Activated CD8-positive, alpha-beta memory T cell treated with anti-CD3 and anti-CD28 coated beads, Interleukin-2, amount 10 ng/mL, durations not matched to agents 7 days and 5 days (primary cell): ENCODE measurements around the gene IL31. TPM values are rescaled to one million over a fixed set of nuclear protein-coding genes. Genes with fewer than 3 reads are reported as not detected.

ENCODE experiments used
- ATAC-seq: fragments of 150-1000 bp; cut with Tn5 transposase; one replicate; pipeline ENCODE4 v1.10.0; 2021; ENCODE audit warnings: moderate library complexity
- CTCF ChIA-PET: fragments of 350-600 bp; sonication (Branson Sonifier 250); formaldehyde crosslinking; loops from one replicate; lab custom pipeline; 2021; ENCODE audit warnings: antibody characterized with exemption; lab: Charles Lee
- DNase-seq: peaks from one replicate; pipeline ENCODE4 v3.0.0-alpha.2; 2020
- H3K27ac Mint-ChIP-seq: one replicate; pipeline ENCODE4 v1.8.0; 2021; ENCODE audit warnings: mild to moderate bottlenecking, mixed read lengths
- H3K27me3 Mint-ChIP-seq: one replicate; pipeline ENCODE4 v1.8.0; 2021; ENCODE audit warnings: mixed read lengths
- H3K36me3 Mint-ChIP-seq: one replicate; pipeline ENCODE4 v1.8.0; 2021; ENCODE audit warnings: mild to moderate bottlenecking, mixed read lengths
- H3K4me1 Mint-ChIP-seq: one replicate; pipeline ENCODE4 v1.8.0; 2021; ENCODE audit warnings: mixed read lengths
- H3K4me3 Mint-ChIP-seq: one replicate; pipeline ENCODE4 v1.8.0; 2021; ENCODE audit warnings: mild to moderate bottlenecking, moderate library complexity, mixed read lengths
- H3K9me3 Mint-ChIP-seq: one replicate; pipeline ENCODE4 v1.8.0; 2022; ENCODE audit warnings: low read depth, mixed read lengths
- total RNA-seq, 2 experiments: library from RNA; stranded (reverse); gene quantifications; one replicate each; pipeline ENCODE4 v1.2.3, GENCODE V29; 2021

The IL31 gene
- total RNA-seq, 2 experiments from 2014 or later = not detected

- DNase-seq (no peak), ATAC-seq (no peak)
- H3K27me3 Mint-ChIP-seq = no peaks in the 10 kb centered on the region
- H3K9me3 Mint-ChIP-seq = no peaks in the 10 kb centered on the region
- no peak overlapping the region for H3K27ac Mint-ChIP-seq
- CTCF ChIA-PET = interaction anchor here (1.0 to 2.2 kb wide), 3 partner anchors 62 to 74 kb away, joined by 4 to 9 read pairs (median 5); no protein-coding TSS in a partner anchor
- H3K4me3 Mint-ChIP-seq = no peak overlapping the region
- H3K4me1 Mint-ChIP-seq = peaks cover 7% of the 10 kb centered on the region
- peaks cover 9% of the 10 kb centered on the region for H3K36me3 Mint-ChIP-seq
Measured at GRCh38 chr12:122128481-122128880, 45.5 kb downstream of the IL31 start.

DNA sequence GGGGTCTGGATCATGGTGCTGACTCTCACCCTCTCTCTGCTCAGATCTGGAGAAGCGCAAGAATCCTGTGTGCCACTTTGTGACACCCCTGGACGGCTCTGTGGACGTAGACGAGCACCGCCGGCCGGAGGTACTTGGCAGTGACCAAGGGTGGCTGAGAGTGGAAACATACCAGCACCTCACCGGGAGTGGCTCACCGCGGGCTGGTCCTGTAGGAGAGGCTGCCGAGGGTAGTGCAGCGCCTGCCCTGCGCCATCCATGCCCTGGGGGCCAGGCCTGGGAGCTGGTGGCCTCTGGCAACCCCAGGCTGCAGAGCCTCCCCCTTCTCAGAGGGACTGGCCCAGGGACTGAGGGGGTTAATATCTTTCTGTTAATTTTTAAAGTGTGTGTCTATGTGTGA lies 46.2 kb downstream of the IL31 start:
- Mint-ChIP-seq H3K27ac (no peak overlapping the region), H3K27me3 (no peaks in the 10 kb centered on the region), H3K4me3 (no peak overlapping the region), H3K4me1 (peaks cover 12% of the 10 kb centered on the region), H3K9me3 (no peaks in the 10 kb centered on the region), H3K36me3 (peaks cover 9% of the 10 kb centered on the region)
- DNase-seq = no peak
- no peak for ATAC-seq
- CTCF ChIA-PET = interaction anchor here (1.0 to 2.2 kb wide), 3 partner anchors 63 to 73 kb away, joined by 4 to 9 read pairs (median 5); no protein-coding TSS in a partner anchor

DNA sequence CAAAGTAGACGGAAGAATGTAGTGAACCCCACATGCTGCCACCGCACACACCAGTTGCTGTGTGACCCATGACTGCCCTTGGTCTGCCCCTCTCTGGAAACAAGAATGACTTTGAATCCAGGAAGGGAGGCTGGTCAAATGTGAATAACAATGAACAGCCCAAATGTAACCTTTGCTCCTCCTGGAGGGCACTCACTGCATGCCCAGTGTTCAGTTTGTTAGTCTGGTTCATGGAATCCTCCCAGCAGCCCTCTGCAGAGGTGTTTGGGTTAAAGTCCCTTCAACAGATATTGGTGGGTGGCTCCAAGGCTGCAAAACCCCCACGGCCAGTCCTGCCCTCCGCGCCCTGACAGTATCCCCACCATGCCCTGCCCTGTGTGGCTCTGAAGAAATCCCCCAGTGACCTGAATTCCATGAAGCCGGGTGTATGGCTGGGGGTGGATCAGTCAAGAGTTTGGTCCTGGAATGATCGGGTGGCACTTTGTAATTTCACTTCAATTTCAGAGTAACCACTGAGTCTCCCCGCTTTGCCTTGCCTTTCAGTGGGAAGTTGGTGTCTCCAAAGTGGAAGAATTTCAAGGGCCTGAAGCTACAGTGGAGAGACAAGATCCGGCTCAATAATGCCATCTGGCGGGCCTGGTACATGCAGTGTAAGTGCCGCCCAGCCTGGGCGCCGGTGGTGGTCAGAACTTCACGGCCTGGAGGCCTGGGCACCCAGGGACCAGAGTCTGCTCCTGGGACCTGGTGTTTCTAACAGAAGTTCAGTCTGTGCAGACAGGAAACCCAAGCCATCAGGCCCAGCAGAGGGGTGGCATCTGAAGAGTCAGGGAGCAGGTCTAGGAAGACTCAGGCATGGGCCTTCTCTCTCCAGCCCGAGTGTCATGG lies 47.1 kb downstream of the IL31 start:
- Mint-ChIP-seq H3K36me3 (peaks cover 9% of the 10 kb centered on the region), H3K27me3 (no peaks in the 10 kb centered on the region), H3K27ac (no peak overlapping the region)

DNA sequence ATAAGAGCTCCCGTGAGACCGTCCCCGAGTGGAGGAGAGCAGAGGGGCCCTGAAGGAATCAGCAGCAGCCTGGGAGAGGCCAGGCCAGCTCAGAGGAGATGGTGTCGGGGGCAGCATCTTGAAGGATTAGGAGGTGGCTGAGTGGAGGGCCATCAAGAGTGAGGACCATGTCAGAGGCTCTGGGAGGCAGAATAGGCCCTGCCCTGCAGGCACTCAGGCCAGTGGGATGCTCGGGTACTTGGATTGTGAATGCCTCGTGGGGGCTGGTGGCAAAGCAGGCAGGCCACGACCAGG lies 47.7 kb downstream of the IL31 start:
- peaks cover 9% of the 10 kb centered on the region for H3K36me3 Mint-ChIP-seq
- H3K4me3 Mint-ChIP-seq = no peak overlapping the region
- H3K27ac Mint-ChIP-seq = no peak overlapping the region
- DNase-seq (no peak), ATAC-seq (no peak)
- H3K4me1 Mint-ChIP-seq = peaks cover 19% of the 10 kb centered on the region
- no peaks in the 10 kb centered on the region for H3K9me3 Mint-ChIP-seq
- CTCF ChIA-PET = interaction anchor here (0.7 to 8.2 kb wide), 2 partner anchors 71 to 109 kb away, joined by 3 to 130 read pairs; no protein-coding TSS in a partner anchor
- H3K27me3 Mint-ChIP-seq = no peaks in the 10 kb centered on the region

More for the DNA sequence above, 47.1 kb downstream of the IL31 start:
- no peak for ATAC-seq
- no peak for DNase-seq
- CTCF ChIA-PET = interaction anchor here (0.7 to 8.2 kb wide), 3 partner anchors 64 to 73 kb away, joined by 3 to 130 read pairs (median 9); no protein-coding TSS in a partner anchor
- Mint-ChIP-seq H3K4me1 (peaks cover 14% of the 10 kb centered on the region), H3K9me3 (no peaks in the 10 kb centered on the region), H3K4me3 (no peak overlapping the region)

GRCh38 chr12:122125452-122126341 lies 48.3 kb downstream of the IL31 start:
- Mint-ChIP-seq H3K4me1 (peaks cover 19% of the 10 kb centered on the region), H3K4me3 (no peak overlapping the region), H3K27ac (no peak overlapping the region), H3K27me3 (no peaks in the 10 kb centered on the region), H3K9me3 (no peaks in the 10 kb centered on the region), H3K36me3 (peaks cover 9% of the 10 kb centered on the region)
- DNase-seq (no peak), ATAC-seq (no peak)
- CTCF ChIA-PET = interaction anchor here (0.7 to 8.2 kb wide), 2 partner anchors 70 to 109 kb away, joined by 3 to 130 read pairs; no protein-coding TSS in a partner anchor

DNA sequence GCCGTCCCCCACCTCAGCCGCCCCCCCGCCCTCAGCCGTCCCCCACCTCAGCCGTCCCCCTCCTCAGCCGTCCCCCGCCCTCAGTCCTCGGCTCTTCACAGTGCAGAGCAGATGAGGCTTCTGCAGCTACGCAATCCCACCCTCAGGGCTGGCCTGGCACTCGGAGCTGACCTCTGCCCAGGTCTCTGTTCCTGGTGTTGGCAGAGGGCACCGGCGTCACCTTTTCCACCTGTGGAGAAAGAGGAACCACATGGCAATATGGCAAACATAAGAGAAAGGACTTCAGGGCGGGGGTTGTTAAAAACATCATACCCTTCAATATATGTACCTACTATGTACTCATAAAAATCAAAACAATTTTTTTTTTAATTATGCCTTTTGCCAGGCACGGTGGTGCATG lies 49.7 kb downstream of the IL31 start:
- peaks cover 19% of the 10 kb centered on the region for H3K4me1 Mint-ChIP-seq
- DNase-seq (no peak), ATAC-seq (no peak)
- no peaks in the 10 kb centered on the region for H3K9me3 Mint-ChIP-seq
- no peak overlapping the region for H3K27ac Mint-ChIP-seq
- H3K27me3 Mint-ChIP-seq = no peaks in the 10 kb centered on the region
- CTCF ChIA-PET = interaction anchor here (0.8 to 8.2 kb wide), 14 partner anchors 15 to 95 kb away, joined by 3 to 130 read pairs (median 10); no protein-coding TSS in a partner anchor
- no peak overlapping the region for H3K4me3 Mint-ChIP-seq
- peaks cover 7% of the 10 kb centered on the region for H3K36me3 Mint-ChIP-seq

GRCh38 chr12:122123761-122124145 lies 50.3 kb downstream of the IL31 start:
- ATAC-seq (no peak), DNase-seq (no peak)
- H3K4me1 Mint-ChIP-seq = peaks cover 19% of the 10 kb centered on the region
- no peaks in the 10 kb centered on the region for H3K9me3 Mint-ChIP-seq
- H3K4me3 Mint-ChIP-seq = no peak overlapping the region
- CTCF ChIA-PET = interaction anchor here (0.6 to 8.2 kb wide), 32 partner anchors 9 to 186 kb away, joined by 3 to 130 read pairs (median 6); partner anchors contain the start of gene MLXIP
- H3K27ac Mint-ChIP-seq = no peak overlapping the region
- no peaks in the 10 kb centered on the region for H3K27me3 Mint-ChIP-seq
- H3K36me3 Mint-ChIP-seq = peaks cover 4% of the 10 kb centered on the region

- DNase-seq = peak; percentile 77
- Mint-ChIP-seq H3K27ac (peak overlapping the region; percentile 48), H3K4me3 (no peak overlapping the region), H3K9me3 (no peaks in the 10 kb centered on the region), H3K4me1 (peaks cover 19% of the 10 kb centered on the region), H3K36me3 (peaks cover 1% of the 10 kb centered on the region), H3K27me3 (no peaks in the 10 kb centered on the region)
- ATAC-seq = peak; percentile 73
- CTCF ChIA-PET = interaction anchor here (0.6 to 8.2 kb wide), 40 partner anchors 9 to 205 kb away, joined by 3 to 130 read pairs (median 4); partner anchors contain the start of genes CFAP251 and MLXIP
Measured at GRCh38 chr12:122123051-122123760, 50.8 kb downstream of the IL31 start.

Other genes with a start within 250 kb of the IL31 start
- gene BCL7A, start 152.3 kb downstream of the IL31 start, total RNA-seq = 1 to 10 TPM; 2.8 to 2.9 TPM
- 10 to 100 TPM; 36.1 to 36.4 TPM for gene MLXIP, start 95.5 kb downstream of the IL31 start, total RNA-seq
- under 1 TPM in 1 of 2 experiments, not detected in 1; 0.67 TPM for gene LRRC43, start 8.9 kb upstream of the IL31 start, total RNA-seq
- under 1 TPM; 0.19 to 0.76 TPM for gene B3GNT4, start 29.5 kb upstream of the IL31 start, total RNA-seq
- 10 to 100 TPM; 40.3 to 46.1 TPM for gene DIABLO, start 51.8 kb upstream of the IL31 start, total RNA-seq
- gene VPS33A, start 92.3 kb upstream of the IL31 start, total RNA-seq = 10 to 100 TPM; 26.2 to 37.3 TPM
- 10 to 100 TPM; 56.2 to 75.7 TPM for gene CLIP1, start 248.4 kb upstream of the IL31 start, total RNA-seq